G401 (cell line): Measurements from ENCODE around the gene CCL8. TPM values are rescaled to one million over a fixed set of nuclear protein-coding genes. Genes with fewer than 3 reads are reported as not detected.

Source experiments
- DNase-seq: peaks from one replicate; pipeline ENCODE4 v3.0.0-alpha.2; 2015; ENCODE audit warnings: low spot score
- in situ Hi-C: cut with HindIII; loops from 2 replicates; pipeline ENCODE4 v1.10.0; 2016; ENCODE audit warnings: low sequenced_read_pairs, mixed read lengths
- total RNA-seq: library from RNA; depleted of rRNA; stranded (reverse); fragments of >200 nt; shearing (Covaris generic); gene quantifications from 2 replicates; pipeline ENCODE4 v1.2.3, GENCODE V29; 2014; rRNA removed

The CCL8 gene
- total RNA-seq, 1 experiment from 2014 or later: not detected

DNA sequence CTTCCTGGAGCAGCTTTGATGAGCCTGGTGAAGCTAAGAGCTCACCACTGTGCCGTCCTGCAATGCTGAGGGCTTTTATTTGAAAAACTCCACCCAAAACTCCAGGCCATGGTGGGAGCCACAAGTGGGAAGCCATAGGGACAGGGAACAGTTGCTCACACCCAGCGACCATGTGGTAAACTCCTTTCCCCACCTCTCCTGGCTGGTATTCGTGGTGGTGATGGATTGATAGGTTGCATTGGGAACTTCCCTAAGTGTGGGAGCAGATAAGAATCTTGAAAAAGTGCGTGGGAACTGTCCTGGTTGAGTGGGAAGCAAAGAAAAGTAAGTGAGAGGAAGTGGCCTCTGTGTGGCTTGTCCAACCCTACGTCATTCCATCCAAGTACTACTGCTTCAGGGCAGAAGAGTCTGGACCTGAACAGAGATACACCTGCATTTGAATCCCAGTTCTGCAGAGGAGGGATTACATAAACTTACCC is 44.0 kb downstream of the CCL8 start, which contains the start of gene CCL1:
Gene CCL1 (minus strand): TSS at position 51 of the 479 bp plus-strand sequence. CDS start 72 bp downstream, outside the sequence.
- no peak for DNase-seq
- in situ Hi-C loops: no loop called here

DNA sequence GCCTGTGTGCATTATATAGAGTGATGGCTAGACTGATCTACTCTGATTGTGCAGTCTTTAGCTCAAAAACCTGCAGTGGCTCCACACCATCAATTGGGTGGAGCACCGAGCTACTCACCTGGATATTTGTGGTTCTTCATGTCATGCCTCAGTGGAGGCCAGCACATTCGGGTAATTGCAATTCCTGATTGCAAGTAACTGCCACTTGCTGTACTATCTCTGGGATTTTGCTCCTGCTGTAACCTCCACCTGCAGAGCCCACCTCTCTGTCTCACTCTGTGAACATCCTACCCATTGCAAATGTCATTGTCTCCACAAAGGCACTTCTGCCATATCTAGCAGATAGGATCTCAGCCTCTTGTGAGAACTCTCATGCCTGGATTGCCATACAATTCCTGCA is 45.5 kb downstream of the CCL8 start:
- no peak for DNase-seq
- in situ Hi-C loops: no loop called here

DNA sequence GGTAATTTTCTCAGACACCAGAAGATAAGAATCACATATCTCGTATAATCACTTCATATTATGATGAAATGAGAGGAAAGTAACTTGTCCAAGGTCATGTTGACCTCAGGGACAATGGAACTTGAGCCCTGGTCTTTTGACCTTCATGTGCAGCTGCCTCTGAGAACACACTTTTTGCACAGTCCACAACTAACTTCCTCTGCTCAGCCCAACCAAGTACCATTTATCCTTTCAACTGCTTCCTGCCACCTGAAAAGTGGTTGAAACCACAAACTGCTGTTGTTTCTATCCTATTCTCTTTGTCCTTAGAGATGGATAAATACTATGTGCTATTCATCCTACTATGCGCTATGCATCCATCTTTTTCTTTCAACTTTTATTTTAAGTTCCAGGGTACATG is 46.1 kb downstream of the CCL8 start:
- in situ Hi-C loops: no loop called here
- no peak for DNase-seq

DNA sequence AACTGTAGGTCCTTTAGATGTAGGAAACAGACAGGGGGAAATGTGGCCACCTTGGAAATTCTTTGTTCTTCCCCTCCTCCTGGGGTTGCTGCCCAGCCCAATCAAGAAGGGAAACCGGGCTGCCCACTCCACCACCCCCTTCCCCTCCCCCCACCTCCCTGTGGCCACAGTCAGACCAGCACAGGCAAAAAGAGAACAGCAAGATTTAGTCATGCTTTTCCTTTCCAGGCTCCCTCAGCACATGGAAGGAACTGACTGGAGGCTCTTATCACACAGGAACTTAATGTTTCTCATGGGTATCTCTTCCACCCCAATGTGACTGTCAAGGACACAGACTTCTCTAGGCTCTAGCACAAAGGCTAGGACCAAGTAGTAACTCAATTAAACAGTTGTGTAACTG is 46.8 kb downstream of the CCL8 start:
- no peak for DNase-seq
- in situ Hi-C loops: no loop called here

DNA sequence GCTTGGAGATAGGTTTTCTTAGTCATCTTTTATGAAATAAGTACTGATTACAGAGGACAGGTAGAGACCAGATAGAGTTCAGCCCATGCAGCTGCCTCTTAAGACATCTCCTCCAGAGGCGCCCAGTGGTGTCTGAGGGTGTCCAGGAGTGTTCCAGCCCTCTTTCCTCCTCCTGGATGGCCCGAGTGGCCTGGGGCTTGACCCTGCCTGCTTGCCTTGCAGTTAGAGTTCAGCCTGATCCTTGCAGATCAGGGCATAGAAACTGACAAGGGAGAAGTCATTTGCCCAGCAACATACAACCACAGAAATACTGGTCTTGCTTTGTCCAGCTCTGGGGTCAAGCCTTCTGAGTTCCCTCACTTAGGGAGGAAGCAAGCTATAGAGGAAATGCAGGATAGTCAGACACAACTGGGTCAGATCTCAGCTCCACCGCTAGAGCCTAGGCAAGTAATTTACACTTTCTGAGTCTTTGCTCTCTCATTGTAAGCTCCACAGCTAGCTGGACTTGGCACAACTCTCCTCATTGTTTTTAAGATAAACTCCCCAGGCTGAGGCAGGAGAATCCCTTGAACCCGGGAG is 47.4 kb downstream of the CCL8 start:
- no peak for DNase-seq
- in situ Hi-C loops: no loop called here

DNA sequence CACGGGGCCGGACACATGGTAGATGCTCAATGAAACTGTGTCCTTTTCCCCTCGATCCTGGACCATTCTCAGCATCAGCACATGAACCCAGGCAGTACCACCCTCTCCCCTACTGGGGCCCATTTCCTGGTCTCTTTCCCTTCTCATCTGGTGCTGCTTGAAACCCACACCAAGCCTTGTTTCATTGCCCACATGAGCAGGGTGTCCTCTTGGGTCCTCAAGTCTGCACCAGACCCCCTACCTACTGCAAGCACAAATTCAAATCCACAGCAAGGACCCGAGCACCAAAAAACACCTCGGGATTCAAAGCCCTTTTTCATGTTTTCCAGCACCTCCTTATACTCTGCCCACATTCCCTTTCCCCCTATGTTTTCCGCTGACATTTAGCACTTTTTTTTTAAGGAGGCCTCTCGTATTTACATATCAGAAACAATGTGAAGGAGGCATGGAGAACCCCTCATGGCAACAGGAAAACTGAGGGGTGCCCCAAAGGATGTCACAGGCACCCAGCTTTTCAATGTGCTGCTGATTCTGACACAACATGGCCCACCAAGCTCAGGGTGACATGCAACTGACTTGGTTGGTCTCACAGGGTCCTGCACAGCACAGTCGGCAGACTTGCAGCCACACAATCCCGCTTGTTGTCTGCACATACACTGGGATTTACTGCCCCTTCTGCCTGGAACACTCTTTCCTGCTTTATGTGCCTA is 48.4 kb downstream of the CCL8 start:
- in situ Hi-C loops: no loop called here
- DNase-seq: no peak

DNA sequence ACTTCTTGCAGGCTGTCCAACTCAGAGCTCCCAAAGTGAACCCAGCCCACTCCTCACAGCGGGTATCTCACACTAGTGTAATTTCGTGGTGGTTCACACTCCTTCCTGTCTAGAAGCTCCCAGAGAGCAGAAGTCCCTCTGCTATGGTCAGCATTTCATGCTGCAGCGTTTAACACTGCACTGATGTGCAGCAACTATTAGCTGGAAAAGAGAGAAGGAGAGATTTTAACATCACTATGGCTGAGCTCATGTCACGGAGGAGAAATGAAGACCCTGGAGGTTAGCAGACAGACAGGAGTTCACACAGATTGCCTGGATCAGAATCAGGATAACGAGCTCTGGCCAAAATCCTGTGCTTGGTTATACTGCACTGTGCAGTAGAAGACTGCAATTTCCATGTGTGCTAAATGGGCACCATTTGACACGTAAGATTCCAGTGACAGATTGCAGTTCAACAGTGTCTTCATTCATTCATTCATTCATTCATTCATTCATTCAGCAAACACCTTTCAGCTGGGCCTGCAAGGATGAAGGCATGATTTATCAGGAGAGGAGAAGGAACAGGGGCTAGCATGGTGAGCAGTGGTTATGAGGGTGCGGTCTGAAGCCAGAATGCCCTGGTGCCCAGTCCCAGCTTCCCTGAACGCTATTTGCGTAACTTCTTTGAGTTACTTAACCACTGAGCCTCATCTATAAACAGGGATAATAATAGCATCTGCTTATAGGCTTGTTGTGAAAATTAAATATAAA is 49.1 kb downstream of the CCL8 start:
- no peak for DNase-seq
- in situ Hi-C loops: no loop called here

DNA sequence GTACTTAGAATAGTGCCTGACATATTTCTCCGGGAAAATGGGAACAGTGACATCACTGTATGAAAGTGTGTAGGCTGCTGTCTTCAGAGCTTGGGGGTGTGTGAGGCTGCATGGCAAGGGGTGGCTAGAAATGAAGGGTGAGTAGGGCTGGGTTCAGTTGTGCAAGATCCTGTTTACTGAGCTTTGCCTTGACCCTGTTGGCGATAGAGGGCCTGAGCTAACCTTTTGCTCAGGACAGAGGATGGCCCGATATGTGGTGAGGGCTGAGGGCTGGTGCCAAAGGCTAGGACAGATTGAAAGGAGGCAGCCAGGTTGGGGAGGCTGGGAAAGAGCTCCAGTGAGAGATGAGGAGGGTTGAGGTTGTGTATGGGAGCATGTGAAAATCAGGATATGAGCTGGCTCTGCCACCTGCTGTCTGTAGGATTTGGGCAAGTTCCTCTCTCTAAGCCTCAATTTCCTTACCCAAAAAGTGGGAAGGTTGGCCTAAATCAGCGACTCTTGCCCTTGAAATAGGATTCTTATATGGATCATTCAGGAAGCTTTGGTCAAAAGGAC is 49.8 kb downstream of the CCL8 start:
- in situ Hi-C loops: no loop called here
- no peak for DNase-seq

DNA sequence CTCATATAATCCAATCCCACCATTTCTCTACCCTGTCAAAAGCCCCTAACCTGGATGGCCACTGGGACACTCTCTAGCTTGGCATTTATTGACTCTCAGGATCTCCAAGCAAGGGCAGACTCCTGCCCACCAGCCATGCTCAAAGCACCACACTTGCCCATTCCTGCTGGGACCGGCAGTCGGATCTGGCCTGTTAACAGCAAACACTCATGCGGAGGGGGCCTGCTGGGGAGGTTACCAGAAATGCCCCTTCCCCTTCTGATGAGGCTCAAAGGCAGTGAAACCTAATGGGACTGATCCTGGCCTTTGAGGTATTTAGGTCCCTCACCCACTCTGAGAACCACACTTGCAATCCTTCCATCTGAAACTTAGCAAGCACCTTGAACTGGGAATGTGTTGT is 50.3 kb downstream of the CCL8 start:
- in situ Hi-C loops: no loop called here
- no peak for DNase-seq

DNA sequence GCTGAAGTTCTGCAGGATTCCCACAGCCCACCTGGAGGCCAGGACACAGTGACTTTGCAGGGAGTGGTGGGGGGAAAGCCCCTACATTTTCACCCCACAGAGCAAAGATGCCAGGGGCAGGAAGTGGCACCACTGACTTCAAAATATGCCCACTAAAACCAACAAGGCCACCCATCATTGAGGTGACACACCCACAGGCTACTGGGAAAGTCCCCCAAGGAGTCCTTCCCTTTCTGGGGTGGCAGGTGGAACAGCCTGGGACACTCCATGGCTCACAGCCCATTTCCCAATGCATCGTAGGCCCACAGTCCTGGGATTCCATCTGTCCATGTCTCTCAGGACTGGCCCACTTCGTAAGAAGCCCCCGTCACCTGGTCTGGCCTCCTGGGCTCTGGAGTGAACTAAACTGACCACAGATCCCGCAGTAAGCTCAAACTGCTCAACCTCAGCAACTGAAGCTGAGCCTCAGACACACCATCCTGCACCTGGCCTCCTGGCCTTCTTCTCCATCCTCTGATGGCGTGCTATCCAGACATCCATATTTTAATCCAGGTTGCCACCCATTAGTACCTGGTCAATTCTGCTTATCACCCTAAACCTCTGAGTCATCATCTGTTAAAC is 51.3 kb downstream of the CCL8 start:
- no peak for DNase-seq
- in situ Hi-C loops: no loop called here

DNA sequence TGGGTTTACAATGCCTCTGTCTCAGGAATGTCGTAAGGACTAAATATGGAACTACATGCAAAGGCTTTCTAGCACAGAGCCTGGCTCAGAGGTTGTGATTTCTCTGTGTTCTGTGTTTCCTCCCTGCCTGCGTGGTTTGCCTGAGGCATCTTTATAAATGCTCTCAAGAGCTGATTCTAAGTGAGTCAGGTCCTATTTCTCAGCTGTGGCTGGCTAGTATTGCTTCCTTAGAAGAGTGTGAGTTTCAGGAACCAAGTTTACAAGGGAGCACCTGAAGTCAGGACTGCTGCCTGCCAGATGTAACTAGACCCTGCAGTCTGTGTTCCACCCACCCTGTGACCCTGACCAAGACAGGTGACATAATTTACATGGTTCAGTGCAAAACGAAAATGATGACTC is 51.8 kb downstream of the CCL8 start:
- no peak for DNase-seq
- in situ Hi-C loops: no loop called here

Other genes starting within 250 kb of the CCL8 start
- not detected in 2 replicates for gene CCL2, start 64.2 kb upstream of the CCL8 start, total RNA-seq
- gene CCL7, start 49.2 kb upstream of the CCL8 start, total RNA-seq: not detected in 2 replicates
- gene CCL11, start 33.7 kb upstream of the CCL8 start, total RNA-seq: not detected in 2 replicates
- not detected in 2 replicates for gene CCL13, start 37.0 kb downstream of the CCL8 start, total RNA-seq
- gene CCL1, start 43.8 kb downstream of the CCL8 start, total RNA-seq: not detected in 2 replicates